ENCODE measurements around the gene HMX1. TPM values are rescaled to one million over a fixed set of nuclear protein-coding genes. Genes with fewer than 3 reads are reported as not detected.
A peak's percentile ranks its signal among the peaks of the same experiment; 100 is the strongest.

HMX1 gene
- total RNA-seq (2014; rRNA removed; shearing (Covaris generic)) = not detected in 2 replicates
- polyA plus RNA-seq (2015; cell fraction: cytosol; rRNA removed) = not detected in 2 replicates
- not detected in 2 replicates for polyA plus RNA-seq (2015; cell fraction: nucleus; rRNA removed)

DNA sequence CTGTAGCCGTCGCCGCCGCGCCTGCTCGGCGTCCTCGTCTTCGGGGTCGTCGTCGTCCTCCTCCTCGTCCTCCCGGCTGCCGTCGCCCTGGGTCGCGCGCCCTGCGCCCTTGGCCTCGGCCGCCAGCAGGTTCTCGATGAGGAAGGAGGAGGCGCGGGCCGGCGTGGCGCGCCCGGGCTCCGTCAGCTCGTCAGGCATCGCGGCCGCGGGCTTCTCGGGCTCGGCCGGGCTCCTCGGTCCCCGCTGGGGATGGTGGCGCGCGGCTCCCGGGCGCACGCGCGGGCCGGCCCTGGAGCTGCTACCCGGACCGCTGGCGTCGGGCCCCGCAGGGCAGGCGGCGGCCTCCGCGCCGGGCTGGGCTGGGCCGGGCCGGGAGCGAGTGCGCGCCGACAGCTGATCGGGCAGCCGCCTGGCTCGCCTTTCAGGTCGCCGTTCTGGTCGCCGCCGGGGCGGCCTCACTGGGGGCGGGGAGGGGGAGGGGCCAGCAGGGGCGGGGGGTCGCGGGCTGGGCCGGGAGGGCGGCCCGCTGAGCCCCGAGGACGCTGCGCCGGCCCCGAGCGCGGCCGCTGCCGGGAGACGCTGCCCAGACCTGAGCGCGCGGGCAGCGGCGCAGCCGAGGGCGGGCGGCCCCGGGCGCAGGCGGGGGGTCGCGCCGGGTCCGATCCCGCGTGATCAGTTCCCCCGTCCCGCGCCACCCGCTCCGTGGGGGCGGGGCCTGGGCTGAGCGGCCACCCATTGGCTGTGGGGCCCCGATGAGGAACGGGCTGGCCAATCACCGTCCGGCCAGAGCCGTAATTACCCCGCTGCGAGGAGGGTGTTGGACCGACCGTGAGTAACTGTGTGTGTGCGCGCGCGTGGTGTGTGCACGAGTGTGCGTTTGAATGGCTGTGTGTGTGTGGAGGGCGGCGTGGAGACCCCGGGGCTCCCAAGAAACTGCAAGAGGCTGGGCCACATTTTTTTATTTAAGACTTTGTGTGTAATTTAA lies at the start of gene HMX1:
HMX1 (minus strand) TSS at position 423 of the 985 bp plus-strand sequence; CDS start at position 198, 225 bp downstream.
- no peak for DNase-seq (ENCODE audit: low read depth)

DNA sequence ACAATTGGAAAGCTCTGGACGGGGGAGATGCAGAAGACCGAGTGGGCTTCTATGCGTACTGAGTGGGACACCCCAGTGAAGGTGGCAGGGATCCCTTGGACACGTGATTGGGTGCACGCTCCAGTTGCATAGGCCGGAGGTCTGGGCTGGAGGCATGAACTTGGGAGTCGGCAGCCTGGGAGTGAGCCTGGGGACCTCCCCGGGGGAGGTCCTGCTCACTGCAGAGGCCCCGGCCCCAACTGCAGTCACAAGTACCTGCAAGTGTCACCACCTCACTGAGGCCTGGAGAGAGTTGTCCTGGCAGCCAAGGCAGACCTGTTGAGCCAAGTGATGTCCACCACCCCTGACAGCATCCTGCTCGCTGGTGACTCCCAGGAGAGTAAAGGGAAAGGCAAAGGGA lies 49.3 kb upstream of the HMX1 start:
- no peak for DNase-seq (ENCODE audit: low read depth)

DNA sequence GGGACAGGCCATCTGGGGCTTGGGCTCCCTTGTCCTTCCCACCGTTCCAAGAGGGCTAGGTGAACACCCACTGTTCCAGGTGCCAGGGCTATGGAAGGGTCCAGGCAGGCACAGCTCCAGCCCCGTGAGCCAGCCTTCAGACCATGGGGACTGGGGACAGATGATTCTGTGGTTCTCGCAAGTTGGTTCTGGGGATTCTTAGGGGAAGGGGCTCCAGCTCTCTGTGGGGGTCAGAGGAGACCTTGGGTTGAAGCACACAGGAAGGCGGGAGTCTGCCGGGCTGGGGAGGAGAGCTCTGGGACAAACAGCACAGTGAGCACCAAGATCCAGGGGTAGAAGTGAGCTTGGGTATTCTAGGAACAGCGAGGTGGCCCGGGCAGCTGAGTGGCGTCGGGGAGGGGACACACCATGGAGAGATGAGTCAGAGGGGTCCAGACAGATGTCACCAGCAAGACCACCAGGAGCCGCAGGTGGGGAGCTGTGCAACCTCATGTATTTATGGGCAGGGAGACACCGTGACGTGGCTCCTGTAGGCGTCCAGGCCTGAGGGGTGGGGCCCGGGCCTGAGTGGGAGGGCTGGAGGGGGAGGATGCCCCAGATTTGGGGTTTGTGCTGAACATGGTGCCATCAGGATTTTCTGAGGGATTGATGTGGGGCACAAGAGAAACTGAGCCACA lies 48.8 kb upstream of the HMX1 start:
- DNase-seq (ENCODE audit: low read depth) = no peak

DNA sequence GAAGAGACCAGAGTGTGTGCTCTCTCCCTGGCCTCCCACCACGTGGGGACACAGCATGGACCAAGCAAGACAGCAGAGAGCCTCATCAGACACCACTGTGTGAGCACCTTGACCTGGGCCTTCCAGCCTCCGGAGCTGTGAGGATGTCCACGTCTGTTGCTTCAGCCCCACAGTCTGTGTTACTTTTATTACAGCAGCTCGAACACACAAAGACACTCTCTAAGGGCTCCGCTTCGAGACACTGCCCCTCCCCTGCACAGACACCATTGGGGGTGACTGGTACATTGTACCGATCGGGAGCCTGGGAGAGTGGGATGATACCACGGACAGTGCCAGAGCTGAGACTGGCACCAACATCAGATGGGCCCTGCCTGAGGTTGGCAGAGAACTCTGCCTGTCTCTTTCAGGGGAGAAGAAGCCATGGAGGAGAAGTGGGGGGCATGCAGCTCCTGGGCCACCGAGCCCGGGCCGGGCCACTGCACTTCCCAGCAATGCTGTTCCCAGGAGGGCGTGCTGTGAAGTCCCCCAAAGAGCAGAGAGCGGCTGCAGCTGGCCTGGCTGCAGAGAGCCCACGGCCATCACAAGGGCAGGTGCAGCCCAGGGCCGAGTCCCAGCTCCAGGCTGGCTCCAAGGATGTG lies 48.1 kb upstream of the HMX1 start:
- DNase-seq (ENCODE audit: low read depth) = no peak

DNA sequence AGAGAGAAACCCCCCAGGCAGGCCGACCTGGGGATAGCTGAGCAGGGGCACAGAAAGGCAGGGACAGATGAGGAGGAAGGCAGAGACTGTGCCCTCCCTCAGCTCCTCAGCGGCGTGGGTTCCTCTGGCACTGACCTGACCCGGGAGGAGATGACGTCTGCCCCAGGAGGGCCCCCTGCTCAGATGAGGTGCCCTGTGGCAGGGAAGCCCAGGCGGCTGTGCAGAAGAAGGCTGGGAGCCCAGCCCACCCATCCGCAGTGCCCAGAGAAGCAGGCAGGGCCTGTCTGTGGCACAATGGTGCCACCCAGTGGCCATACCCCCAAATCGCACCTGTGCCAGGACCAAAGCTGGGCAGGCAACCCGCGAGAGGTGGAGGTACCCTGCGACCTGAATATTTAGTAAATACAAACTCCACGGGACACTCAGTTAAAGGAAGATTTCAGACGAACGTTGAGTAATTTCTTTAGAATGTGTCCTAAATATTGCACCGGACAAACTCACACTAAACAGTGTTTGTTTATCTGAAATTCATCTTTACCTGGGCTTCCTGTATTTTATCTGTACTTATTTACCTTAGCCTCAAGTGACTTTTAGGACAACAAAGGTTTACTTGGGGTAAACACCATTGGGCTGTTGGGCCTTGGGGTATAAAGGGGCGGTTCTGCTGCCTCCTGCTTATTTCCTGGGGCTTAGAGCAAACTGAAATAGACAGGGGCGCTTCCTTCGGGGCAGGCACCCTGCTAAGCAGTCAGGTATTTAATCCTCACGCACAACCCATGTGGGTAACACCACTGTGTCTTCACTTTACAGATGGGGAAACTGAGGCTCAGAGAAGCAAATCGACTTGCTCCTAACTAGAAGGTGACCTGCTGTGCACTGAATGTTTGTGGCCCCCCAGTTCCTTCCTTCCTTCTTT lies 46.5 kb upstream of the HMX1 start:
- peak; percentile 47 for DNase-seq (ENCODE audit: low read depth)

DNA sequence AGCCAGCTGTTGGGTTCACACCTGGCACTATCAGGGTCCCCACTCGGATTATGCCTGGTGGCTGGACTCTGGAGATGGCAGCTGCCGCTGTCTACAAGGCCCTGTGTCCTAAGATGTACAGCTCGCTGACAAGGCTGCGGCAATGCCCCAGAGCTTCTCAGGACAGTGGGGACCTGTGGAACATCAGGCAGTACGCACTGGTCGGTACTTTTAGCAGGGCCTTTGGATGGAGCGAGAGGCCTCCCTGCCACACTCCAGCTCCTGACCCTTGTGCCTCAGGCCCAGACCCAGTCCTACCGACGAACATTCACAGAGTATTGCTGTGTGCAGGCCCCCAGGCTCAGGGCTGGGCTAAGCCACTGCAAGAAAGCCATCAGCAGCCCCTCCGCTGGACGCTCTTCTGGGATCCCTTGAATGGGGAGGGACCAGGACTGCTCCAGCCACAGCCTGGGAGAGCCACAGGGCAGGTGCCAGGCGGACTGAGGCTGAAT lies 45.7 kb upstream of the HMX1 start:
- no peak for DNase-seq (ENCODE audit: low read depth)

DNA sequence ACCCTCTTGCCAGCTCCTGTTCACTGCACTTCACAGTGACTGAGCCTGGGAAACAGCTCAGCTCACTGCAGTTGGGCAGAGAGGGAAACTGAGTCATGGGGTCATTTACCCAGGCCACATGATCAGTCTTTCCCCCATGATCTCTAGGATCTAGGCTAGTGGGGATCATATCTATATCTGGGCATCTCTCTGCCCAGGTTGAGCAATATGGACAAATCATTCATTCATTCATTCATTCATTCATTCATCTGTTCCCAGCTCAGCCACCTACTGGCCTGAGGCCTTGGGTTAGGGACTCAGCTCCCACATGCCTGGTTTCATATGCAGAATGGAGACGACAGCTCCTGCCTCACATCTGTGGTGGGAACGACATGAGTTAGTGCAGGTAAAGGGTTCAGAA lies 45.3 kb upstream of the HMX1 start:
- DNase-seq (ENCODE audit: low read depth) = no peak

DNA sequence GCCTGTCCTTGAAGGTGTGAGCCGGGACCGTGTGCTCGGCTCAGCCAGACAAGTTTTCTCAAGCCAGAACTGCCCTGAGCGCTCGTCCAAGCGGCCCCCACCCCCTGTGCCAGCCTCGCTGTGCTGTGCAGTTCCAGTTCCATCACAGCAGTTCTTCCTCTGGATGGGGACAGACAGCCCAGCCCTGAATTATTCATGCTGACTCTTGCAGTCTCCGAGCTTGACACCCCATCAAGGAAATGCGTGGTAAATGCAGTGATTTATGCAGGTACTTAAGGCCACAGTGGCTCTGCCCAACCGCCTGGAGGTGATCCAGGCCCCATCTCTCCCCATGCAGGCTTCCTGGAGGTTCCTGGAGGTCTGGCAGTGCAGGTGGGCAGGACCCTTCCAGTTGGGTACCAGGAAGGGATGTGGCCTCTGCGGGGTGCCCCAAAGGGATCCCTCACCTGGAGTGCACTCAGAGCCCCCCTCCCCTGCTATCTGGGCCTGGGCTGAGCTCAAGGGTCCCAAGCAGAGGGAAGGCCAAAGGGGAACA lies 44.8 kb upstream of the HMX1 start:
- DNase-seq (ENCODE audit: low read depth) = no peak

DNA sequence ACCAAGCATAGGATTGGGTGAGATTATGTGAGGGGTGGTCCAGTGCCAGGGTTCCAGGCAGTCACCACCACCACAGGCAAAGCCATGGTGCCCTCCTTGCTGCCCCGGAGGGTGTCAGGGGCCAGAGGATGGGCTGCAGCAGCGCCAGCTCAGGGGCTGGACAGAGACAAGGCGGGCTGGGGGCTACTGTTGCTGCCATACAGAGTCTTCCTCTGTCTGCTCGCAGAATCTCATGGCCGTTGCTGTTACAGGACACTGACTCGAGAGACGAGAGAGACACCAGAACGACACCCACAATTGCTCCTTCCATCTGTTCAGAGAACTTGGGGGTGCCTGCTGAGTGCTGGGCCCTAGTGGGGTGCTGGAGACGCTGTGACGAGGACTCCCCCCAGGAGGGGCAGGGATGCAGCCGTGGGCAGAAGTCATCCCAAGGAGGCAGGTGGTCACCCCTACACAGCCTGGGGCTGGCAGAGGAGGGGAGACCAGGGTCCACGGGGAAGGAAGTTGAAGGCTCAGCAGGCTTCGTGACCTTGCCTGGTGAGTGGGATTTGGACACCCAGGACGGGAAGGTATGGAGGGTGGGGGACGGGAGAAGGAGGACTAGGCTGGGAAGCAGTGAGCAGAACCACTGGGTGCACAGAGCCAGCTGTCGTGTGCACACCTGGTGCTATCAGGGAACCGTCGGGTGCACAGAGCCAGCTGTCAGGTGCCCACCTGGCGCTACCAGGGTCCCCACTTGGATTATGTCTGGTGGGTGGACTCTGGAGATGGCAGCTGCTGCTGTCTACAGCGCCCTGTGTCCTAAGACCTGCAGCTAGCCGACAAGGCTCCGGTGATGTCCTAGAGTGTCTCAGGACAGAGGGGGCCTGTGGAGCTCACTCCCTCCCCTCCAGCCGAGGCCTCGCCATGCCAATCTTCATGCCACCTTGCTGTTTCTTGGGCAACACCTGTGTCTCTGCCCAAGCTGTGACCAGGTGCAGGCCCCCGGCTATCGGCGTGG lies 43.9 kb upstream of the HMX1 start:
- no peak for DNase-seq (ENCODE audit: low read depth)

DNA sequence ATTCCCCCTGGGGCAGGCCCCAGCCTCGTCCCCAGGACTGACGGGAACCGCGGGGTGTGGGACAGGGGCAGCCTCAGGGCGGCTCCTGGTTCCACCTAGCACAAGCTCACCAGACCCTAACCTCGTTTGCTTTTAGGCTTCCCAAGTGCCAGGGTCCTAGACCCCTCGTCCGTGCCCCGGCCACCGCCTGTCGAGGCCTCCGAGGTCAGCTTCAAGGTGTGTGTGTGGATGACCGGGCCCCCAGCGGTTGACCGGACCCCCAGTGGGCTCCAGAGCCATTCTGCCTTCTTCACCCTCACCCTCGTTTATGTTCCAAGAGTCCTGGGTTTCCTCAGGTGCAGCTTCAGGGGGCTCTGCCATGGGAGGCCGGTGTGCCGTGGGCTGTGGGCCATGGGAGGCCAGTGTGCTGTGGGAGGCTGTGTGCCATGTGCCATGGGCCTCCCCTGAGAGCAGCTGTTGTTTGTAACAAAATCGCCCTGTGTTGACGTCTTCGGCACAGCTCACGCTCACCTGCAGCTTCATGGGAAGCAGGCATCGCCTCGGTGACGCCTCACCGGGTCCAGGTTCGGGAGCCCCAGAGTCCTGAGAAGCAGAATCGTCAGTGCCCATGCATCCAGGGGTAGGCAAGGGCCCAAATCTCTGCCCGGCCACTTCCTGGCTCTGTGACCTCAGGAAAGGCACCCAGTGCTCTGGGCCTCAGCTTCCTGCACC lies 43.0 kb upstream of the HMX1 start:
- DNase-seq (ENCODE audit: low read depth) = no peak

DNA sequence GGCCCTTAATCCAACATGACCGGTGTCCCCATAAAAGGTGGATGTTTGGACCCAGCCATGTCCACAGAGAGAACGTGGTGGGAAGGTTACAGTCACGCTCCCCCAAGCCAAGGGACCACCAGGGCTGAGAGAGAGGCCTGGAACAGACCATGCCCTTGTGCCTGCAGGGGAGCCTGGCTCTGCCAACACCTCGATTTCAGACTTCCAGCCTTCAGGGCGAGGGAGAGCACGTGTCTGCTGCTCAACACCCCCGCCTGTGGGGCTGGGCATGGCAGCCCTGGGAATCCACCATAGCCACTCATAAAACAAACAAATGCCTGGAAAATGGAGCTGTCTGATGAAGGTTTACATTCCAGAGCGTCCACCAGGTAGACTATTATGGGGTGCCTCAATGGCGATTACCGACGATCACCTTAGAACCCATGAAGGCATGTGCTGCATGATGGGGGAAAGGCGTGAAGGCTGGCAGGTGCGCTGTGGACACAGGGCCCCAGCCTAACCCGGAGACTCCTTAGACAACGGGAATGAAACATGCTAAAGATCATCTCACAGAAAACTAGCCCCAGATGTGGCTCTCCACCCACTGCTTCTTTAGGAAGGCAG lies 42.3 kb upstream of the HMX1 start:
- no peak for DNase-seq (ENCODE audit: low read depth)

DNA sequence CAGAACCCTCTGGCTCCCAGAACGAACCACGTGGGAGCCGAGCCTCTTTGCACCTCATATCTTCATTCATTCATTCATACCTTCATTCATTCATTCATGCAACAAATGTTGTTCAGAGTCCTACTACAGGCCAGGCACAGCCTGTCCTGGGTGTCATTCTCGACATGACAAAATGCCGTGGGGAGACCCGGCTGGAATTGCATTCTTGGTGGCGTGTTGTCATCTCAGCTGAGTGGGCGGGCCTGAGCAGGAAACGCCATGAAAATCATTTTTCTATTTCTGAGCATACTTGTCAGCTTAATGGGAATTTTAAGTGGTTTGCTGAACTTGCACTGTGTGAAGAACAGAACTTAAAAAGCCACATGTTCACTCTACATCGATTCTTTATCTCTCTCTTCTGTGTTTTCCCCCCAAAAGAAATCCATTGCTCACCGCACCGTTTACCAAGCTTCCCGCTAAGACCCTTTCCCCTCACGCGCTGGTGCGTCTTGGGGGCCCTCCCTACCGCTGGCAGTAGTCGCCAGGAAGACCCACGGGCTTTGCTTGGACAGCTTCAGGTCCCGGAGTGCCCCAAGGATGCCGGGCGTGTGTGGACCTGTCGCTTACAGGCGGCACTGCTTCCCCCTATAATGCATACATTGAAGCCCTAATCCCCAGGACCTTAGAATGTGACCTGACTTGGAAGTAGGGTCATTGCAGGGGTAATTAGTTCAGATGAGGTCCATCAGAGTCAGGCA lies 41.6 kb upstream of the HMX1 start:
- no peak for DNase-seq (ENCODE audit: low read depth)

DNA sequence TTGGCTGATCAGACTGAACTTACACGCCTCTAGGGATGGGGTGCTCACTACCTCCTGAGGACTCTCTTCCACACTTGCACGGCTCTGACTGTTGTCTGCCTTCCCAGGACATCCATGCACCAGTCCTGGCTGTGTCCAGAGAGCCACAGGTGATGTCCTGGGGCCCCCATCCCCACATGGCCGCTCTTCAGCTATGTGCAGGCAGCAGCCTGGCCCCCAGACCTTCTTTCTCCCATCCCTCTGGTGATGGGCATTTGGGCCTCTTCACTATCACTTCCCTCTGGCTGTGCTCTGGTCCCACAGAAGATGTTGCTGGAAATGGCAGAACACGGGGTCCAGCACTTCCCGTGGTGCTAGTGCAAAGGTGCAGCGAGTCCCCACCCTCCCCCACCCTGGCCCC lies 40.9 kb upstream of the HMX1 start:
- DNase-seq (ENCODE audit: low read depth) = no peak

DNA sequence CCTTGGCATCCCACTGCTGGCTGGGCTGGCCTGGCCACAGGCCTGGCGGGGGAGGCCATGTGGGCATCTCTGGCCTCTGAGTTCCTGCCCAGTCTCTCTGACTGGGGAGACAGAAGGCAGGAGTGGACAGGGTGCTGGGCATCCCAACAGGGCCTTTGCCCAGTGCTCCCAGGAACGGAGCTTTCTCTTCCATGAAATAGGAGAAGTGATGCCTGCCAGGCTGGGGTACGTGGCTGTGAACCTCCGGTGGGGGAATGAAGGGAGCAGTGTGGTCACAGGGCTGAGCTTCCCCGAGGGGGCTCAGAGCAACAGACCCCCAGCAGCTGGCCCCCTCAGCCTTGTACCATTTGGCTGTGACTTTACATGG lies 40.4 kb upstream of the HMX1 start:
- no peak for DNase-seq (ENCODE audit: low read depth)

DNA sequence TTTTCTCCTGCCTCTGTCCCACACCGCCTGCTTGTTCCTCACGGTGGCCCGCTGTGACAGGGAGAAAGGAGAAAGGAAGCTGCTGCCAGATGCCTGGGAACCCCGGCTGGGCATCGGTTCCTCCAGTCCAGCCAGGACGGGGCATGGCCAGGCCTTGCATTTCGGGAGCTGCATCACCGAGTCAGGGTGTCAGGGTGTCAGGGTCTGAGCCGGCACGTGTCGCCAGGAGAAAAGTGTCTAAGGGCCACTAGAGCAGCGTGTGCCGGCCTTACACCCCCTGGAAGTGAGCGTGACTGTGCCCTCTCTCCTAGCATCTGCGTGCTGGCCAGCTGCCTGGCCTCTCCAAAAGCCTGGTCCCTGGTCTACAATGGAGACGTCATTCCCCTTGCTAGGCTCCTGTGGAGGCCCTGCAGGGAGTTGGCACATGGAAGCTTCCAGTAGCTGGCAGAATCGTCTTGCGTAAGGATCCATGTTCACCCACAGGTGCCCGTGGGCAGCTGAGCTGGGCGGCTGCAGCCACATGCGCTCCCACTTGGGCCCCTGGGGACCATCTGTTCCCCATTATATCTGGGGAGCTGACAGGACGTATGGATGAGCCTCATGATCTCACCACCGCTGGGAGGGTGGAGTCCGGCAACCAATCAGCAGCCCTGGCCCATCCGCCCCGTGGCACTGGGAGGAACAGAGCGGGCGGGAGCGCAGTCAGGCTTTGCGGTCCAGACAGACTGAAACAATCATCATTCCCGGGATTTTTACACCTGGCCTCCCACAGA lies 39.9 kb upstream of the HMX1 start:
- DNase-seq (ENCODE audit: low read depth) = no peak

DNA sequence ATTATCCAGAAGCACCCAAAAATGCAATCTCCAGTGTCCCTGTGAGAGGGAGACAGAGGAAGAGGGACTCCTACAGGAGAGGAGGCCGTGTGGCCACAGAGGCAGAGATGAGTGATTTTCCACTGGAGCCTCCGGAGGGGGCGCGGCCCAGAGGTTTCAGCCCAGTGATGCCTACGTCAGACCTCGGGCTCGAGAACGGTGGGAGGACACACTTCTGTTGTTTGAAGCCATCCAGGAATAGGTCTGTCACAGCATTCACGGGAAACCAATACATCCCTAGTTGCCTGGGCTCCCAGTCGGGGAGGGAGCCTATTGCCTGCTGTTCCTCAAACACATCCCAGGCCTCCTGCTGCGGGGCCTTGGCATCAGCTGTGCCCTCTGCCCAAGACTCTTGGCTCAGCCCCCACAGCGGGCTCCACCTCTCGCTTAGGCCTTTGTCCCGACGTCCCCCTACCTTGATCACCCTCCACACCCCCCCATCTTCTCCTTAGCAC lies 39.2 kb upstream of the HMX1 start:
- no peak for DNase-seq (ENCODE audit: low read depth)
